ENCODE data around the gene CRCP. TPM values are rescaled to one million over a fixed set of nuclear protein-coding genes. Genes with fewer than 3 reads are reported as not detected.

CRCP gene
- polyA plus RNA-seq, 1 experiment, result 24.7 TPM

DNA sequence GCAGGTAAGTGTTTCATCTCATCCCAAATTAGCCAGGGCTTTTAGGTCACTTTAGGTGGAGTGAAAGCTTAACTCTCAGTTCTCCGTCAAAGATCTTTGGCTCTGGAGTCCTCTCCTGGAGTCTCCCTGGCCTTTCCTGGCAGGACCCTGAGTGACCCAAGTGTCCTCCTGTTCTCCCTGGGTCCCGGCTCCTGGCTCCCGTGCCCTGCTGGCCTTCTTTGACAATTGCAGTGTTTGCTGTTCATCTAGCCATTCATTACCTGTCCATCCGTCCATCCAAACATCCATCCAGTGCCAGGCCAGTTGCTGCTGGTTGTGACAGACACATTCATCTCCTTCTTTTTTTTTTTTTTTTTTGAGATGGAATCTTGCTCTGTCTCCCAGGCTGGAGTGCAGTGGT, 84.3 kb downstream of the CRCP start:
- POLR2A ChIA-PET, result no interaction called here
- TF ChIP-seq, protein P1, sequence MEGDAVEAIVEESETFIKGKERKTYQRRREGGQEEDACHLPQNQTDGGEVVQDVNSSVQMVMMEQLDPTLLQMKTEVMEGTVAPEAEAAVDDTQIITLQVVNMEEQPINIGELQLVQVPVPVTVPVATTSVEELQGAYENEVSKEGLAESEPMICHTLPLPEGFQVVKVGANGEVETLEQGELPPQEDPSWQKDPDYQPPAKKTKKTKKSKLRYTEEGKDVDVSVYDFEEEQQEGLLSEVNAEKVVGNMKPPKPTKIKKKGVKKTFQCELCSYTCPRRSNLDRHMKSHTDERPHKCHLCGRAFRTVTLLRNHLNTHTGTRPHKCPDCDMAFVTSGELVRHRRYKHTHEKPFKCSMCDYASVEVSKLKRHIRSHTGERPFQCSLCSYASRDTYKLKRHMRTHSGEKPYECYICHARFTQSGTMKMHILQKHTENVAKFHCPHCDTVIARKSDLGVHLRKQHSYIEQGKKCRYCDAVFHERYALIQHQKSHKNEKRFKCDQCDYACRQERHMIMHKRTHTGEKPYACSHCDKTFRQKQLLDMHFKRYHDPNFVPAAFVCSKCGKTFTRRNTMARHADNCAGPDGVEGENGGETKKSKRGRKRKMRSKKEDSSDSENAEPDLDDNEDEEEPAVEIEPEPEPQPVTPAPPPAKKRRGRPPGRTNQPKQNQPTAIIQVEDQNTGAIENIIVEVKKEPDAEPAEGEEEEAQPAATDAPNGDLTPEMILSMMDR (IDR thresholded peaks at IDR 0.05; ENCODE audit: insufficient read depth, low read depth, low read length), result no peak
- H3K27me3 ChIP-seq (ENCODE audit: control insufficient read depth, insufficient read depth, low read length), result no peaks in the 10 kb centered on the region
- DNase-seq (ENCODE audit: low read depth), result no peak
- no peaks in the 10 kb centered on the region for H3K36me3 ChIP-seq (ENCODE audit: control insufficient read depth, insufficient read depth, low read length)
- H3K4me3 ChIP-seq (ENCODE audit: low read depth, low read length), result no peak overlapping the region
- CTCF ChIA-PET, result no interaction called here

GRCh38 chr7:66202441-66202840, 87.8 kb downstream of the CRCP start:
- Histone ChIP-seq H3K27me3 (ENCODE audit: control insufficient read depth, insufficient read depth, low read length) (no peaks in the 10 kb centered on the region), H3K36me3 (ENCODE audit: control insufficient read depth, insufficient read depth, low read length) (no peaks in the 10 kb centered on the region), H3K4me3 (ENCODE audit: low read depth, low read length) (no peak overlapping the region)
- no peak for DNase-seq (ENCODE audit: low read depth)
- CTCF ChIA-PET, result interaction anchor here (1.0 to 1.2 kb wide), 2 partner anchors 12 to 15 kb away, joined by 3 to 5 read pairs; no protein-coding TSS in a partner anchor
- TF ChIP-seq, protein P1 (IDR thresholded peaks at IDR 0.05; ENCODE audit: insufficient read depth, low read depth, low read length), result no peak
- POLR2A ChIA-PET, result no interaction called here

Other genes with a start within 250 kb of the CRCP start
- gene VKORC1L1, start 241.8 kb upstream of the CRCP start, polyA plus RNA-seq (2011; rRNA removed), result 11.7 and 21.1 TPM in 2 replicates
- gene GUSB, start 132.6 kb upstream of the CRCP start, polyA plus RNA-seq (2011; rRNA removed), result 32.5 and 67.8 TPM in 2 replicates
- 37.1 and 57.2 TPM in 2 replicates for gene ASL, start 39.0 kb upstream of the CRCP start, polyA plus RNA-seq (2011; rRNA removed)
- gene TPST1, start 90.5 kb downstream of the CRCP start, polyA plus RNA-seq (2011; rRNA removed), result 34.9 and 38.9 TPM in 2 replicates